ENCODE measurements around the gene ADAMTS14. TPM values are rescaled to one million over a fixed set of nuclear protein-coding genes. Genes with fewer than 3 reads are reported as not detected.
A peak's percentile ranks its signal among the peaks of the same experiment; 100 is the strongest.

Gene ADAMTS14
- total RNA-seq, 1 donor from 2014 or later = not detected

- DNase-seq (ENCODE audit: low read depth in 2 of 2) = no peak
These were observed 110.7 kb downstream of the ADAMTS14 start for GRCh38 chr10:70782746-70783680.

GRCh38 chr10:70784016-70784415 is 111.7 kb downstream of the ADAMTS14 start:
- no peak for DNase-seq (ENCODE audit: low read depth in 2 of 2)

GRCh38 chr10:70784471-70784870 is 112.2 kb downstream of the ADAMTS14 start:
- no peak for DNase-seq (ENCODE audit: low read depth in 2 of 2)

DNA sequence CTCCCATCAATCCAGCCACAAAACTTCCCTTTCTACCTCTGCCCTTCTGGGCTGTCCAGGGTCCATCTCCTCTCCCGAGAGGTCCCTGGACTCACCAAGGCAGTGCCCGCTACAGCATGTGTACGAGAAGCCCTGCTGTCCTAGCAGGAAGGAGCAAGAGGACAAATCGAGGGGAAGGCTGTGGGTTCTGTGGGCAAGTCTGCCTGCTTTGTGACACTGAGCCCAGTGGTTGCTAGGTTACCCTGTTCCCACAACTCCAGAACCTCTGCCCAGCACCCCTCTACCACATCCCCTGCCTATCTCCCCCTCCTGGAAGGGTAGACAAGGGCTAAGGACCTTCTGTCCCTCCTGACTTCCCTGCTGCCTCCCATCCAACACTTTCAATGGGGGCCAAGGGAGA is 112.9 kb downstream of the ADAMTS14 start, which contains the start of gene TBATA:
TBATA (minus strand) TSS at position 188 of the 400 bp plus-strand sequence. CDS start 1,998 bp downstream, outside the sequence.
- no peak for DNase-seq (ENCODE audit: low read depth in 2 of 2)

DNA sequence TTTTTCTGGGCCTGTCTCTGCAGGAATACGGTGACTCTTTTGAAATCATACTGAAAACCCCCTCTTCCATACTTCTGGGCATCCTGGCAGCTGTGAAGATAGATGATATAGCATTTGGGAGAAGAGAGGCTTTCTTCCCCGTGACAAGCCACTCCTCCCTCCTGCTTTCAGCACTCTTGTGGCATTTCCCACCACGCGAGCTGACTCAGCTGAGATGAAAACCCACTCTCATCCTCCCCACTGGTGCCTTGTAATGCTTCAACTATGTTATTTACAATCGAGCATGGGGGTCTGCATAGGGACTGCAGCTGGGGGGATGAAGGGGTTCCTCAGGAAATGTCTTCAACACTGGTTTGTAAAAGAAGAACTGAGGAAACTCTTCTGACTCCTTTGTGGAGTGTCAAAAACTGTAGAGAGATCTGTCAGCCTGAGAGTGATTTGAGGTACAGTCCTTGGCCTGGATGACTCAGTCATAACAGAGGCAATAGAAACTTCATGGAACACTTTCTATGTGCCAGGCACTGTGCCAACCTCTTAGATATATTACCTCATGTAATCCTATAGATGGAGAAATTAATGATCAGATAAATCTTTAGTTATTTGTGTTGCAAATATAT is 114.6 kb downstream of the ADAMTS14 start:
- no peak for DNase-seq (ENCODE audit: low read depth in 2 of 2)

GRCh38 chr10:70791386-70792039 is 119.2 kb downstream of the ADAMTS14 start:
- DNase-seq (ENCODE audit: low read depth in 2 of 2) = no peak

DNA sequence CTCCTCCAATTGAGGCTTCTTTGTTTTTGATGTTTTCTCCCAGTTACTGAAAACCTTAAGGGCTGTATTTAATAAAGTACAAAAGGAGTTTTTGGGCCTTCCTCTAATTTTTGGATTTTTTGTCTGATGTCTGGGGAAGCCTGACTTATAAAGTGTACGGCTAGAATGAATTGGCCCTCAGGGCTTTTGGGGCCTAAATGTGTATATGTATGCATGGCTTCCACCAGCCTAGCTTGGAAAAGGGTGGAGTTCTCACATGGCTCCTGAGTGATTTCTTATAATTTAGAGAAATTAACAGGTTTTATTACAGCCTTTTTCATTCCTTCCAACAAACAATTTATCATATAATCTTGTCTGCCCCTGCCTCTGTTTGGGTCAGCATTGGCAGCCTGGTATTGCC is 123.3 kb downstream of the ADAMTS14 start:
- no peak for DNase-seq (ENCODE audit: low read depth in 2 of 2)

- no peak for DNase-seq (ENCODE audit: low read depth in 2 of 2)
These were observed 125.5 kb downstream of the ADAMTS14 start for GRCh38 chr10:70797840-70798239.

GRCh38 chr10:70799124-70799523 is 126.8 kb downstream of the ADAMTS14 start:
- no peak for DNase-seq (ENCODE audit: low read depth in 2 of 2)

DNA sequence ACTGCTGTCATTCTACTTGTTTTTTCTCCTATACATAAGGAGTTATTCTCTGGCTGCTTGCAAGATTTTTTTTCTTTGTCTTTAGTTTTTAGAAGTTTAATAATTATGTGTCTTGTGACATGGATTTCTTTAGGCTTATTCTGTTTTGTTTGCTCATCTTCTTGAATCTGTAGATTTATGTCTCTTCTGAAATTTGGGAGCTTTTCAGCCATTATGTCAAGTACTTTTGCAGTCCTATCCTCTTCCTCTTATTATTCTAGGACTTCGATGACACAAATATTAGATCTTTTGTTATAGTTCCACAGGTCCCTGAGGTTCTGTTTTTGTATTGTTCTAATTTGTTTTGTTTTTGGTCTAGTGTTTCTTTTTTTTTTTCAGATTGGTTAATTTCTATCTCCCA is 129.5 kb downstream of the ADAMTS14 start:
- no peak for DNase-seq (ENCODE audit: low read depth in 2 of 2)

DNA sequence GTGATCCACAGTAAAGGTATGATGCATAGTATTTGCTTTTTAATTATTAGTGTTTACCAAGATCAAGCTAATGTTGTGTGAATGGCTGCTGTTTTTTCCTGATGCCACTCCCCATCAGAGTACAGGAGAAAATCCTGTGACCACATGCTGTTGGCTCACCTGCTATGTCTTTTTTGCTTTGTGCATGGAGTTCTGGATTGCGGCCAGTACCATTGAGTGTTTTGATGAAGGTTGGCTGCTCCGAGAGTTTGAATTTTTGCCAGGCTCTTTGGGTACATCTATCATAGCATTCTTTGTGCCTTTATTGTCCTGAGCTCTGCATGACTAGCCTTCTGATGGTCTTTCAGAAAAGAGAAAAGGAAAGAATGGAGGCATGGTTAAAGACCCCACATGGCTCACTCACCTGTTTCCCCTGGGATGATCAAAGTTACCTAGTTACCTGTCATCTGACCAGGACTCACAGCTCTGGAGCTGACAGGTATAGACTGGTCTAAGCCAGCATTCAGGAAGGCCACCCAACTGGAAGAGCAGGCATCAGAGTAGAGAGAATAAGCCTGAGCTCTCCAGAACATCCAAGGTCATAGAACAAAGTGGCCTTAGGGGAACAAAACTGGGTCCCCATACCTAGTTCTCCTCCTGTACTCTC is 131.6 kb downstream of the ADAMTS14 start:
- no peak for DNase-seq (ENCODE audit: low read depth in 2 of 2)

GRCh38 chr10:70804421-70804808 is 132.1 kb downstream of the ADAMTS14 start:
- DNase-seq (ENCODE audit: low read depth in 2 of 2) = no peak

GRCh38 chr10:70805619-70806215 is 133.4 kb downstream of the ADAMTS14 start:
- no peak for DNase-seq (ENCODE audit: low read depth in 2 of 2)

DNA sequence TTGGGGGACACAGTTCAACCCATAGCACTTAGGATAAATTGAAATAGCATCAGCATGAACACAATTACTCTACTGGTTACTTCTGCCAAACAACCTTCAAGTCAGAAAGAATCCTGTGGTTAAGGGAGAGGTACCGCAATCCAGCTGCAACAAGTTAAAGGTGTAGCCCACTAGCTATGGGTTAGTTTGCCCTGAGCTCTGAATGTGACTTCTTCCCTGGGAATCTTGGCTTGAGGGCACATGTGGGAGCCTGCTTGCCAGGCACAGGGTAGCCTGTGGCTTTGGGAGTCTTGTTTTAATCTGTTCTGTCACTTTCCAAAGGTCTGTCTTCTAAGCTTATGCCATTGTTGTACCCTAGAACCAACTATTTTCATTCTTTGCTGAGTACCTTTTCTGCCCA is 134.5 kb downstream of the ADAMTS14 start:
- DNase-seq (ENCODE audit: low read depth in 2 of 2) = no peak

DNA sequence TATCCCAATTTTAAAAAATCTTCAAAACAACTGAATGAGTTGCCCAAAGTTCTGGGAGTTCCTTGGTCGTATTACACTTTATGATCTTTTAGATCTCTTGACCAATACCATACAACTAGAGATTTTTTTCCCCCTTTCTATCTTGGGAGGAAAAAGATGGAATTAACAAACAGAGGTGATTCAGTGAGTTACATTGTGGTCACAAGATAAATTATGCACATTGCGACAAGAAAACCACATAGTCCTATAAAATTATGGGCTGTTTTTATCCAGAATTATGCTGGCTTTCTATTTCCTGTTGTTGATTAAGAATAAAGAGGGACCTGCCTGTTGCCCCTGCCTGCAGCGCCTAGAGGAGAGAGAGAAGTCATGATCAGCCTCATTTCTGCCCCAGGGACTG is 135.2 kb downstream of the ADAMTS14 start:
- no peak for DNase-seq (ENCODE audit: low read depth in 2 of 2)

- DNase-seq (ENCODE audit: low read depth in 2 of 2) = no peak
These were observed 136.8 kb downstream of the ADAMTS14 start for GRCh38 chr10:70809011-70809611.

DNA sequence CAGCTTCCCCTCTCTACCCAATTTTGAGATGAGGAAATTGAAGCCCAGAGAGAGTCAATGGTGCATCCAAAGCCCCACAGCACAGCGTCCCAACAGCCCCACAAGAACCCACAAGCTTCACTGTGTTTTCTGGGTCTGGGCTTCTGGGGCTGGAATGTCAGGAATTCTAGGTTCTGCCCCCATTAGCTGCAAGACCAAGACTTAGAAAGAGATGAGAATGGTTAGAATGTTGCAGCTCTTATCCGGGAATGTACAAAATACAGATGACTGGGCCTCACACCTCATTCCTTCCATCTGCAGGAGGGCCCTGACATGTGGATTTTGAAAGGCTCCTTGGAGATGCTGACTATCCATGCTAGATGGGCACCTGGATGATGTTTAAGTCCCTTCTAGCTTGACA is 137.4 kb downstream of the ADAMTS14 start:
- no peak for DNase-seq (ENCODE audit: low read depth in 2 of 2)

DNA sequence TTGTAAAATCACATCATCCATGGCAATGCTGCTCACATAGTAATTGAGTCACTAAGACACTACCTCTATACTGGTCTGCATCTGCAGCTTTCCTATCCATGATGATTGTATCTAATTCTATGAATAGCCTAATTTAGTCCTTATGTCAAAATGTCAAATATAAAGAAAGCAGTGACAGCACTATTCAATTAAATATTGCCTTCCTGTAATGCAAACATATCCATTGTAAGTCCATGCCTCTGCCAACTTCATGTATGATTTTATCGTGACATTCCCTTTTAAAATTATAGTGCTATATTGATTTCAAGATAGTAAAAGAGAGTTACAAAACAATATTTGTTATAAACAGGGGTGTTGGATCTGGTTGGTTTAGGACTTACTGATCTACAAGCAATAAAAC is 138.7 kb downstream of the ADAMTS14 start:
- DNase-seq (ENCODE audit: low read depth in 2 of 2) = no peak

DNA sequence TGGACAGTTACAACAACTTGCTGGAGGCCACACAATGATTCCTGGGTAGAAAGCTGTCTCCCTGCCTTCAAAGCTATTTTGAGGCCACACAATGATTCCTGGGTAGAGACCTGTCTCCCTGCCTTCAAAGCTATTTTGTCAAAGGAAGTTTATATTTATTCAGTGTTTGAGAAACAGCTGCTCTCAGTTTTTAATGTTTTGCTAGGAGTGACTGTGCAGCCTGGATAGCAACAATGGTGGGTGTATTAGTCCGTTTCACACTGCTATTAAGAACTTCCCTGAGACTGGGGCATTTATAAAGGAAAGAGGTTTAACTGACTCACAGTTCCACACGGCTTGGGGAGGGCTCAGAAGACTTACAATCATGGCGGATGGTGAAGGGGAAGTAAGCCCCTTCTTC is 139.6 kb downstream of the ADAMTS14 start:
- peak in 1 of 2 donors; percentile 16 for DNase-seq (ENCODE audit: low read depth in 2 of 2)

Data from dermis microvascular lymphatic vessel endothelial cell (primary cell).